WERI-Rb-1 (cell line): ENCODE measurements around the gene PKD1L1.

ENCODE experiments used
- DNase-seq: peaks from one replicate; pipeline ENCODE4 v3.0.0-alpha.2; 2020
- H3K27ac ChIP-seq: fragments of 250-450 bp; sonication (Bioruptor Pico); 2 replicates; pipeline ENCODE4 v1.5.1; 2020; ENCODE audit warnings: mild to moderate bottlenecking, moderate library complexity
- H3K27me3 ChIP-seq: fragments of 250-450 bp; sonication (Bioruptor Pico); 2 replicates; pipeline ENCODE4 v1.5.1; 2021; ENCODE audit warnings: mild to moderate bottlenecking, low read depth, moderate library complexity; ENCODE audit not compliant: insufficient read depth, severe bottlenecking
- H3K36me3 ChIP-seq: fragments of 250-450 bp; sonication (Bioruptor Pico); 2 replicates; pipeline ENCODE4 v1.5.1; 2020; ENCODE audit warnings: mild to moderate bottlenecking, moderate library complexity
- H3K4me3 ChIP-seq: 2 replicates; pipeline ENCODE4 v1.5.1; 2011; ENCODE audit warnings: low read depth, mild to moderate bottlenecking, control low read depth, low read length
- H3K9me3 ChIP-seq: fragments of 250-450 bp; sonication (Bioruptor Pico); 2 replicates; pipeline ENCODE4 v1.5.1; 2021; ENCODE audit warnings: mild to moderate bottlenecking, moderate library complexity; ENCODE audit not compliant: severe bottlenecking
- TF ChIP-seq, protein P1 (sequence below): IDR thresholded peaks from 2 replicates; pipeline ENCODE4 v1.5.1; 2011; ENCODE audit warnings: low read depth, mild to moderate bottlenecking, control low read depth, inconsistent platforms, low read length

PKD1L1 gene

DNA sequence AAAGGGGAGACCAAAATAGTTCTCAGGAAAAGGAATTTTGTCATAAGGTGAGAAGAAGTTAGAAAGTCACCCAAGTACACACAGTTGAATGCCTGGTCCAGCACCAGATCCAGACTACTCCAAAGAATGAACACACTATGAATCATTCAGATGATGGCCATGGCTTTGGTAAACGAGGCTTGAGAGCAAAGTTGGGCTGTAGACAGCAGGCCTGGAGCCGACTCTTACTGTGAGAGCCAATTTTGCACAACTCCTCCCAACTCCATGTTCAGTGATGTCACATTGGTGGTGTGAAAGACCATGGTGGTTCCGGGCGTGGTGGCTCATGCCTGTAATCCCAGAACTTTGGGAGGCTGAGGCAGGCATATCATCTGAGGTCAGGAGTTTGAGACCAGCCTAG, 131.6 kb downstream of the PKD1L1 start:
- no peak overlapping the region for H3K4me3 ChIP-seq
- no peak overlapping the region for H3K27ac ChIP-seq
- no peaks in the 10 kb centered on the region for H3K27me3 ChIP-seq
- no peaks in the 10 kb centered on the region for H3K36me3 ChIP-seq
- H3K9me3 ChIP-seq = no peaks in the 10 kb centered on the region
- TF ChIP-seq, protein P1, sequence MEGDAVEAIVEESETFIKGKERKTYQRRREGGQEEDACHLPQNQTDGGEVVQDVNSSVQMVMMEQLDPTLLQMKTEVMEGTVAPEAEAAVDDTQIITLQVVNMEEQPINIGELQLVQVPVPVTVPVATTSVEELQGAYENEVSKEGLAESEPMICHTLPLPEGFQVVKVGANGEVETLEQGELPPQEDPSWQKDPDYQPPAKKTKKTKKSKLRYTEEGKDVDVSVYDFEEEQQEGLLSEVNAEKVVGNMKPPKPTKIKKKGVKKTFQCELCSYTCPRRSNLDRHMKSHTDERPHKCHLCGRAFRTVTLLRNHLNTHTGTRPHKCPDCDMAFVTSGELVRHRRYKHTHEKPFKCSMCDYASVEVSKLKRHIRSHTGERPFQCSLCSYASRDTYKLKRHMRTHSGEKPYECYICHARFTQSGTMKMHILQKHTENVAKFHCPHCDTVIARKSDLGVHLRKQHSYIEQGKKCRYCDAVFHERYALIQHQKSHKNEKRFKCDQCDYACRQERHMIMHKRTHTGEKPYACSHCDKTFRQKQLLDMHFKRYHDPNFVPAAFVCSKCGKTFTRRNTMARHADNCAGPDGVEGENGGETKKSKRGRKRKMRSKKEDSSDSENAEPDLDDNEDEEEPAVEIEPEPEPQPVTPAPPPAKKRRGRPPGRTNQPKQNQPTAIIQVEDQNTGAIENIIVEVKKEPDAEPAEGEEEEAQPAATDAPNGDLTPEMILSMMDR = no peak
- no peak for DNase-seq

DNA sequence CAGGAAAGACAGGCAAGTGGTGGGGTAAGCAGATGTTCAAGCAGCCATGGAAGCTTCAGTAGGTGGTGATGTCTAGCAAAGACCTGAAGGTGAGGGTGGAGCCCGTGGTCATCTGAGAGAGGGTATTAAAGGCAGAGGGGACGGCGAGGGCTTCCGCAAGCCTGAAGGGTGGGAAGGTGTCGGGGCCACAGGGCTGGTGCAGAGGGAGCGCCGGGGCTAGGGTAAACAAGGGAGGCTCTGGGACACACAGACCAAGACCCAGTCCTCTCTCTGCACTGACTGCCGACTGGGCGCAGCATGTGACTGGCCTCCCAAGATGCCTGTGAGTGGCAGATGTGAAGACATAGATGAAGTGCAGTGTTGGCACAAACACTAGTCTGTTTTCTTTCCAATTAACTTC, 132.4 kb downstream of the PKD1L1 start:
- no peak for DNase-seq
- H3K4me3 ChIP-seq = no peak overlapping the region
- H3K36me3 ChIP-seq = no peaks in the 10 kb centered on the region
- H3K27me3 ChIP-seq = no peaks in the 10 kb centered on the region
- H3K27ac ChIP-seq = no peak overlapping the region
- TF ChIP-seq, protein P1 = no peak
- H3K9me3 ChIP-seq = no peaks in the 10 kb centered on the region

DNA sequence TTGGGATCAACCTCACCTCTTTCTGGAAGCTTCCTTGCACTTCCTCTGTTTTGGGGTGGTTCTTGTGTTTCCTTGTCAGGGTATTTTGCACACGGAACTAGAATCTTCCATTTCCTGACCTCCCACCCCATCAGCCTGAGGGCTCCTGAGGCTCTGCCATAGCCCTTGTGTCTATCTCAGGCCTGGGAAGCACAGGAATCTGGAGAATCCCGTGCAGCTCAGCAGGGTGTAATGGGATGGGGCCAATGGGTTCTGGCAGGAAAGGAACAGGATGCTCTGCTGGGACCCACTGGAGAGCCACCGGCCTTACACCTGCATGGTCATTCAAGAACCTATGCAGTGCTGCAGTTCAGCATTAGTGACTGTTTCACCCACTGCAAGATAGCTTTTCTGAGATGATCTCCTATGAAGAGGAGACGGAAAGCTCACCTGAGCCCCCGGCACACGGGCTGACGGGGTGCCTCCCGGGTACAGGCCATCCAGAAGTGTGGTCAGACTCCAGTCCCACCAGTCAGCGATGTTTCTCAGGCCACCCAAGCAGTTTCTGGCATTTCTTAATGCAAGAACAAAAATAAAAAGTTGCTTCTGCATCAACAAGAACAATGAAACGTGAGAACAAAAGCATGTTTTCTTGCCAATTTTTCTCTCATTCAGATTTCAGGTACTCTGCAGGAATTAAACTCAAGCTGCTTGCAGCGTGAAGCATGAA, 133.2 kb downstream of the PKD1L1 start:
- H3K36me3 ChIP-seq = no peaks in the 10 kb centered on the region

DNA sequence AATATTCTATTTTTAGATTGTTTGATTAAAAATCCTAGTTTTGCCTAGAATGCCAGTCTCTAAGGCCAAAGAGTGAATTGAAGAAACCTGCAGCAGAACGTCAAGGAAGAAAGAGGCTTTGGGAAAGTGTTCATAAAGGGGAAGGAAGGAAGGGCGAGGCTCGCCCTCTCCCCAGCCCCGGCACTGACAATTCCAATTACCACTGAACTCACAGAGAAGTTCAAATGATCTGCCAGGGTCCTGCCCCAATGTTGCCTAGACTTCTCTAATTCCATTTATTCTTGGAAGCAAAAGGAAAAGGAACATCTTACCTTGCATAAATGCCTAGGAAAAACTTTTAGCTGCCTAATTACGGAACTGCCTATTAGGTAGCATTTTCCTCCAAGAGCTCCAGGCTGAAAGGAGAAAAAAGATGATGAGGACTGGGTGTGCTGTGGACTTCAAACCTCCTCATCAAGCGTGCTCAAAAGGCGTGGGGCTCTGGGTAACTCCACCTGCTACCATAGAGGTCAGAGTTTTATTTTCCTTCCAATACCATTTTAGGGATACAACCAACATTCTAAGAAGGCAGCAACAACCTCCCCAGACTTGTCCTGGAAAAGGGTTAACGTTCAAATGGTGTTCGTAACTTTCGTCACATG, 134.5 kb downstream of the PKD1L1 start:
- no peaks in the 10 kb centered on the region for H3K36me3 ChIP-seq
- H3K9me3 ChIP-seq = no peaks in the 10 kb centered on the region
- H3K27ac ChIP-seq = no peak overlapping the region
- TF ChIP-seq, protein P1 = no peak
- no peak overlapping the region for H3K4me3 ChIP-seq
- H3K27me3 ChIP-seq = no peaks in the 10 kb centered on the region
- DNase-seq = no peak

More for the DNA sequence above, 133.2 kb downstream of the PKD1L1 start:
- no peak for DNase-seq
- no peaks in the 10 kb centered on the region for H3K27me3 ChIP-seq
- H3K4me3 ChIP-seq = no peak overlapping the region
- no peak overlapping the region for H3K27ac ChIP-seq
- TF ChIP-seq, protein P1 = no peak
- no peaks in the 10 kb centered on the region for H3K9me3 ChIP-seq

GRCh38 chr7:47812429-47813136, 135.7 kb downstream of the PKD1L1 start:
- no peak overlapping the region for H3K4me3 ChIP-seq
- no peaks in the 10 kb centered on the region for H3K36me3 ChIP-seq
- H3K27ac ChIP-seq = no peak overlapping the region
- H3K9me3 ChIP-seq = no peaks in the 10 kb centered on the region
- H3K27me3 ChIP-seq = no peaks in the 10 kb centered on the region
- DNase-seq = no peak
- TF ChIP-seq, protein P1 = no peak
